HUES64 (cell line): ENCODE measurements around the gene CEP131.

Experiments
- H3K27ac ChIP-seq: 2 replicates; pipeline ENCODE4 v1.7.0; 2013; ENCODE audit warnings: low read depth, low read length, inconsistent platforms
- H3K27me3 ChIP-seq: 2 replicates; pipeline ENCODE4 v1.6.1; 2013; ENCODE audit warnings: mild to moderate bottlenecking, low read length; ENCODE audit not compliant: insufficient read depth
- H3K36me3 ChIP-seq: 2 replicates; pipeline ENCODE4 v1.6.1; 2013; ENCODE audit warnings: mild to moderate bottlenecking, low read length; ENCODE audit not compliant: insufficient read depth
- H3K4me1 ChIP-seq: 2 replicates; pipeline ENCODE4 v1.6.1; 2013; ENCODE audit warnings: mild to moderate bottlenecking, low read length, moderate library complexity; ENCODE audit not compliant: insufficient read depth
- H3K4me3 ChIP-seq: 2 replicates; pipeline ENCODE4 v1.5.1; 2013; ENCODE audit warnings: mild to moderate bottlenecking, low read length, moderate library complexity
- H3K9ac ChIP-seq: 2 replicates; pipeline ENCODE4 v1.6.1; 2013; ENCODE audit warnings: mild to moderate bottlenecking, low read depth, low read length
- H3K9me3 ChIP-seq: 2 replicates; pipeline ENCODE4 v1.6.1; 2013; ENCODE audit warnings: low read depth, low read length; ENCODE audit not compliant: insufficient read depth
- WGBS: fragments of 150-250, 120-280 bp; methylation state at CpG from one replicate; pipeline ENCODE4 v1.1.7; 2013; ENCODE audit warnings: missing lambda C conversion rate; 5-methylcytosine and 5-hydroxymethylcytosine counted together

CEP131 gene

DNA sequence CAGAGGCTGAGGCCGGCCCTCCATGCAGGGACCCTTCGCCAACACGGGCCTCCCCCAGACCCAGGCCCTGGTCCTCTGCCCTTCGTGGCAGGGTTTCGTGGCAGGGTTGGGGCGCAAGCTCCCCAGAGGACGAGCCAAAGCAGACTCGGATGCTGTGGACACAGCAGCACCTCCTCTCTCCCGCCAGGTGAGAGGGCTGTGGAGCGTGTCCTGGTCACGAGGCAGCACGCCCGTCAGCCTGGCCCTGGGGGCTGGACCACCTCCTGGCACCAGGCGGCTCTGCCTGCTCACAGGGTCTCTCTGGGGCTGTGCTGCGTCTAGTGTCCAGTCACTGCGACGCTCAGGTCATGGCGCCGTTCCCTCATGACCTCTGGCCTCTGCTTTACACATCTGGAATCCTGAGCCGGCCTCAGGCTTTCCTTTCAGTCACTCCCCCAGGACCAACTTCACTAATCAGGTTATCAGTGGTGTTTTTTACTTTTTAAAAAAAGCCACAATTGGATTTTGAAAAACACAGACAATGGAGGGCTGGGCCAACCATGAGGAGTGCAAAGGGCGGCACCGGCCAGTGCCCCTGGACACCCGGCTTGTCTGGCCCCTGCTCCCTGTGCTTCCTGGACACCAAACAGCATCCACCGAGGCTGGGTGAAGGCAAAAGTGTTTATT, 21.7 kb upstream of the CEP131 start:
- Histone ChIP-seq H3K4me3 (no peak overlapping the region), H3K9ac (no peak overlapping the region)
- WGBS = 91% methylated on average over 24 of the region's 24 CpGs

GRCh38 chr17:81243333-81243664, 20.5 kb upstream of the CEP131 start:
- no peak overlapping the region for H3K9ac ChIP-seq
- no peak overlapping the region for H3K4me3 ChIP-seq
- H3K36me3 ChIP-seq = peaks cover 10% of the 10 kb centered on the region
- H3K27ac ChIP-seq = no peak overlapping the region
- WGBS = 93% methylated on average over 10 of the region's 10 CpGs
- peaks cover 4% of the 10 kb centered on the region for H3K4me1 ChIP-seq
- H3K27me3 ChIP-seq = no peaks in the 10 kb centered on the region
- no peaks in the 10 kb centered on the region for H3K9me3 ChIP-seq

More for the DNA sequence above, 21.7 kb upstream of the CEP131 start:
- Histone ChIP-seq H3K4me1 (peaks cover 4% of the 10 kb centered on the region), H3K9me3 (no peaks in the 10 kb centered on the region), H3K36me3 (peaks cover 10% of the 10 kb centered on the region), H3K27ac (no peak overlapping the region), H3K27me3 (no peaks in the 10 kb centered on the region)

GRCh38 chr17:81242421-81243332, 19.9 kb upstream of the CEP131 start:
- H3K9me3 ChIP-seq = no peaks in the 10 kb centered on the region
- peaks cover 10% of the 10 kb centered on the region for H3K36me3 ChIP-seq
- H3K4me1 ChIP-seq = peaks cover 4% of the 10 kb centered on the region
- no peaks in the 10 kb centered on the region for H3K27me3 ChIP-seq
- no peak overlapping the region for H3K27ac ChIP-seq
- WGBS = 80% methylated on average over 30 of the region's 33 CpGs
- no peak overlapping the region for H3K4me3 ChIP-seq
- H3K9ac ChIP-seq = no peak overlapping the region

DNA sequence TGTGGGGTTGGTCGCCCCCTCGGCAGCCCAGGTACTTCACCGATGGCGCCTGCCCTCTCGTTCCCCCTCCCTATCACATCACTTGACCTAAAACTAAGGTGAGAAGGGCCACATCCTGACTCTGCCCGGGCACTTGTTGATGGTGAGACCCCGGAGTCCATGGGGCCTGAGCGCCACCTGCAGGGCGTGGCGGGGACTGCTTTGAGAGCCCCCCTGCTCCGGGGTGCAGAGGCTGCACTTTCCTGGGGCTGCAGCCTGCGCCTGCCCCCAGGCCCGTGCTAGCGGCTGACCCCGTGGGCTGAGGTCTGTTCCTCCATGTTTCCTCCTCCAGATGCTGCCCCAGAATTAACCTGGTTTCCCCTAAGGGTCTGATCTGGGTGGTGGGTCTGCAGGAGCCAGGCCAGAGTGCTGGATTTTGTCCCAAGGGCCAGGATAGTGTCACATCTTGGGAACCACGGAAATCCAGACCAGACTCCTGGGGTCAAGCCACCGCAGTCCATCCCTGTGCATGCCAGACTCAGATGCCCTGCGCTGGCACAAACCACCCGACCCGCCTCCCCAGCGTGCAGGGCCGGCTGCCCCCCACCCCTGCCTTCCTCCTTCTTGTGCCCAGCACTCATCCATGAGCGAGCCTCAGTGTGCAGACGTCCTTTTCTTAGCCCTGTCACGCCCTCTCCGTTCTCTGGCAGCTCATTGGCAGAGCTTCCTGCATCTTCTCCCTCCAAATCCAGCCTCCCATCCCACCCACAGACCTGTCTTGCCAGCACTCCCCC, 19.1 kb upstream of the CEP131 start:
- no peak overlapping the region for H3K4me3 ChIP-seq
- 70% methylated on average over 26 of the region's 26 CpGs for WGBS
- H3K36me3 ChIP-seq = peaks cover 10% of the 10 kb centered on the region
- no peaks in the 10 kb centered on the region for H3K27me3 ChIP-seq
- no peak overlapping the region for H3K27ac ChIP-seq
- H3K9me3 ChIP-seq = no peaks in the 10 kb centered on the region
- H3K9ac ChIP-seq = no peak overlapping the region
- H3K4me1 ChIP-seq = peaks cover 4% of the 10 kb centered on the region

DNA sequence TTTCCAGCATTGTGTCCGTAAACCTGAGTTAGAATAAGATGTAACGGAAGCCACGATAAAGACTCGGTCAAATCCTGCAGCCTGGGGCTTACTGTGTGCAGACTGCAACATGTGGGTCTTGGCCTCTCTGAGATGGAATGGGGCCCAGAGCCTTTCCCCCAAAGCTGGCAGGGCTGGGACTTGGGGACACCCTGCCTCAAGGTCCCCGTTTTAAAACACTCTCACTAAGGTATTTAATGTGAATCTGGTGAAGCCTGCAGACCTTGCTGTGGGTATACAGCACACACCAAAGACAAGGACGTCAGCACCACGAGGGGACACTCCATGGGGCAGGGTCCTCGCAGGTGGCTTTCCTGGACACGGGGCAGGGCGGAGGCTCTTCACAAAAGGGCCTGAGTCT, 18.4 kb upstream of the CEP131 start:
- WGBS = 94% methylated on average over 10 of the region's 10 CpGs
- H3K36me3 ChIP-seq = peaks cover 10% of the 10 kb centered on the region
- H3K9ac ChIP-seq = no peak overlapping the region
- H3K4me3 ChIP-seq = no peak overlapping the region
- no peaks in the 10 kb centered on the region for H3K27me3 ChIP-seq
- peaks cover 4% of the 10 kb centered on the region for H3K4me1 ChIP-seq
- no peaks in the 10 kb centered on the region for H3K9me3 ChIP-seq
- H3K27ac ChIP-seq = no peak overlapping the region

DNA sequence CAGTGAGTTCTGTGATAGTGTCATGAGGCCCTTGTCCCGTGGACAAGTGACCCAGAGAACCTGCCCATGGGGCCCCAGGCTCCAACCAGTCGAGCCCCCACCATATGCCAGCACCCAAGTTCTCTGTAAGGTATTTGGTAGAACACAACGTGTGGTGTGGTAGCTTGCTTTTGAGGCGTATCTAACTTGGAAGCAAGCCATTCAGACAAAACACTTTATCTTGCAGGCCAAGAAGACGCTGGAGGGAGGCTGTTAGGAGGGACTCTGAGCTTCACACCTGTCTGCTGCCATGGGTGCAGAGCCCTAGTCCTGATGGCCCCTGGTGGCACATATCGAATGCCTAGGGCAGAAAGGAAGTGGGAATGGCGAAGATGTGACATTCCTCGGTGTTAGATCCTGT, 18.0 kb upstream of the CEP131 start:
- H3K9ac ChIP-seq = no peak overlapping the region
- H3K4me3 ChIP-seq = no peak overlapping the region
- peaks cover 4% of the 10 kb centered on the region for H3K4me1 ChIP-seq
- no peaks in the 10 kb centered on the region for H3K9me3 ChIP-seq
- no peak overlapping the region for H3K27ac ChIP-seq
- H3K36me3 ChIP-seq = peaks cover 10% of the 10 kb centered on the region
- WGBS = 92% methylated on average over 8 of the region's 8 CpGs
- no peaks in the 10 kb centered on the region for H3K27me3 ChIP-seq

GRCh38 chr17:81239714-81240555, 17.2 kb upstream of the CEP131 start:
- H3K27ac ChIP-seq = peak overlapping the region; percentile 71
- no peaks in the 10 kb centered on the region for H3K27me3 ChIP-seq
- H3K36me3 ChIP-seq = peaks cover 10% of the 10 kb centered on the region
- peak overlapping the region; percentile 83 for H3K4me3 ChIP-seq
- peaks cover 4% of the 10 kb centered on the region for H3K4me1 ChIP-seq
- peak overlapping the region; percentile 92 for H3K9ac ChIP-seq
- 21% methylated on average over 37 of the region's 37 CpGs for WGBS
- no peaks in the 10 kb centered on the region for H3K9me3 ChIP-seq

- Histone ChIP-seq H3K27ac (peak within 1 kb of the TSS; percentile 71), H3K4me1 (peaks cover 4% of the 10 kb centered on the region), H3K4me3 (peak within 1 kb of the TSS; percentile 83), H3K36me3 (peaks cover 10% of the 10 kb centered on the region), H3K27me3 (no peaks in the 10 kb centered on the region), H3K9me3 (no peaks in the 10 kb centered on the region), H3K9ac (peak within 1 kb of the TSS; percentile 92)
- under 1% methylated on average over 100 of the region's 100 CpGs for WGBS
Measured at GRCh38 chr17:81238815-81239713, 16.3 kb upstream of the CEP131 start, which contains the start of the genes NDUFAF8 and TEPSIN. Gene NDUFAF8 (plus strand): TSS chr17:81239318. CDS start chr17:81239364, 46 bp downstream. Gene TEPSIN (minus strand): TSS chr17:81239055. CDS start chr17:81239033, 22 bp downstream.

DNA sequence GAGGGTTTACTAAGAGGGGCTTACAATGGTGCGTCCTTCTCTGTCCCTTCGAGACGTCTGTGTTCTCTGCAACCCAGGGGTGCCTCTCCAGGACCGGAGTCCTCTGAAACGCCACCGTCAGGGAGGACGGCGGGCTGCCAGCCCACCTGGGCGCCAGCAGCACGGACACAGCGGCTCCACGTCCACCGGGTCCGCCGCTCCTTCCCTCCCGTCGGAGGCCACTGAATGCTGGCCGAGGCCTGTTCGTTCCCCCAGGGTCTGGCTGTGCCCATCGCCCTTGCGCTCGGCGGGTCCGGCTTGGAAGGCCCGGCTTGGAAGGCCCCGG, 15.7 kb upstream of the CEP131 start:
- no peaks in the 10 kb centered on the region for H3K27me3 ChIP-seq
- H3K27ac ChIP-seq = 0 out of 2 replicates have a peak overlapping the region, but pooled peaks have one; percentile 35
- WGBS = 1% methylated on average over 26 of the region's 26 CpGs
- H3K9ac ChIP-seq = peak overlapping the region; percentile 86
- H3K4me3 ChIP-seq = peak overlapping the region; percentile 83
- no peaks in the 10 kb centered on the region for H3K9me3 ChIP-seq
- H3K4me1 ChIP-seq = peaks cover 4% of the 10 kb centered on the region
- H3K36me3 ChIP-seq = peaks cover 10% of the 10 kb centered on the region
